ENCODE results near the gene ARL6IP4. TPM values are rescaled to one million over a fixed set of nuclear protein-coding genes. Genes with fewer than 3 reads are reported as not detected.

The ARL6IP4 gene
- total RNA-seq, 1 donor from 2014 or later = 163 TPM

DNA sequence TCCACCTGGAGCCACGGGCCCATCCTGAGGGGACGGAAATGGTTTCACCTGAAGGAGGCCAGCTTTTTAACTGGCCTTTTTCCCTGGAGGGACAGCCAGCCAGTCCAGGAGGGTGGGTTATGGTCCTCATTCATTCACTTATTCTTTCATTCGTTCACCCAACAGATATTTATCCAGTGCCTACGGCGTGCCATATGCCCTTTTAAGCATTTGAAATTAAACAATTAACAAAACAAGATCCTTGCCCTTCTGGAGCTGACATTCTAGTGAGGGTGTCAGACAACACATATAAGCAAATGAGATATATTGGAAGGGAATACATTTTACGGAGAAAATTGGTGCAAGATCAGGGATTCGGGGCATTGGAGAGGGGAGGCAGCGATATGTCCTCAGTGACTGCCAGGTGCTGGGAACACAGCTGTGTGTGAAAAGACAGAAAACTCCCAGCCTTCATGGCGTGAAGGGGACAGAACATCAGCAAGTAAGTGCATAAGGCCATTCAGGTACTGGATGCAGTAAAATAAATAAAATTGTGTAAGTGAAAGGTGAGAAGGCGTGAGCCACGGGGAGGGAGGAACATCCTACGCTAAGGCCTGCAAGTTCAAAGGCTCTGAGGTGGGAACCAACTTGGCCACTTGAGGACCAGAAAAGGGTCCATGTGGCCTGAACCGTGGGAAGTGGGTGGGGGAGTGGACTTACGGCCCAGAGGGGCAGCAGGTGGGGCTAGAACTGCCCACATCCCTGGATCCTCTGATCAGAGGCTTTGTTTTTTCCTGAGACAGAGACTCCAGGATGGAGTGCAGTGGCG, 13.5 kb upstream of the ARL6IP4 start:
- H3K4me3 Mint-ChIP-seq = no peak overlapping the region
- H3K27me3 Mint-ChIP-seq = no peaks in the 10 kb centered on the region
- peak overlapping the region; percentile 32 for H3K27ac Mint-ChIP-seq
- no peaks in the 10 kb centered on the region for H3K9me3 Mint-ChIP-seq
- ATAC-seq (ENCODE audit: low read depth) (no peak), DNase-seq (no peak)
- POLR2A ChIA-PET = interaction anchor here (0.5 to 3.8 kb wide), 9 partner anchors 8 to 266 kb away, joined by 3 to 33 read pairs (median 4); partner anchors contain the start of genes ARL6IP4, MPHOSPH9, MTRFR and OGFOD2
- TF ChIP-seq, protein P1, sequence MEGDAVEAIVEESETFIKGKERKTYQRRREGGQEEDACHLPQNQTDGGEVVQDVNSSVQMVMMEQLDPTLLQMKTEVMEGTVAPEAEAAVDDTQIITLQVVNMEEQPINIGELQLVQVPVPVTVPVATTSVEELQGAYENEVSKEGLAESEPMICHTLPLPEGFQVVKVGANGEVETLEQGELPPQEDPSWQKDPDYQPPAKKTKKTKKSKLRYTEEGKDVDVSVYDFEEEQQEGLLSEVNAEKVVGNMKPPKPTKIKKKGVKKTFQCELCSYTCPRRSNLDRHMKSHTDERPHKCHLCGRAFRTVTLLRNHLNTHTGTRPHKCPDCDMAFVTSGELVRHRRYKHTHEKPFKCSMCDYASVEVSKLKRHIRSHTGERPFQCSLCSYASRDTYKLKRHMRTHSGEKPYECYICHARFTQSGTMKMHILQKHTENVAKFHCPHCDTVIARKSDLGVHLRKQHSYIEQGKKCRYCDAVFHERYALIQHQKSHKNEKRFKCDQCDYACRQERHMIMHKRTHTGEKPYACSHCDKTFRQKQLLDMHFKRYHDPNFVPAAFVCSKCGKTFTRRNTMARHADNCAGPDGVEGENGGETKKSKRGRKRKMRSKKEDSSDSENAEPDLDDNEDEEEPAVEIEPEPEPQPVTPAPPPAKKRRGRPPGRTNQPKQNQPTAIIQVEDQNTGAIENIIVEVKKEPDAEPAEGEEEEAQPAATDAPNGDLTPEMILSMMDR (IDR thresholded peaks at IDR 0.05) = no peak
- H3K4me1 Mint-ChIP-seq = peaks cover 10% of the 10 kb centered on the region
- H3K36me3 Mint-ChIP-seq (ENCODE audit: low read depth) = no peaks in the 10 kb centered on the region
- CTCF ChIA-PET = interaction anchor here (0.6 to 1.5 kb wide), 3 partner anchors 102 to 960 kb away, joined by 3 to 4 read pairs (median 3); no protein-coding TSS in a partner anchor
- intact Hi-C loops (cut with micrococcal nuclease) = loop anchor here (1.0 to 2.0 kb wide), 3 partner anchors 7 to 398 kb away; partner anchors contain the start of genes MPHOSPH9, MTRFR and SBNO1

DNA sequence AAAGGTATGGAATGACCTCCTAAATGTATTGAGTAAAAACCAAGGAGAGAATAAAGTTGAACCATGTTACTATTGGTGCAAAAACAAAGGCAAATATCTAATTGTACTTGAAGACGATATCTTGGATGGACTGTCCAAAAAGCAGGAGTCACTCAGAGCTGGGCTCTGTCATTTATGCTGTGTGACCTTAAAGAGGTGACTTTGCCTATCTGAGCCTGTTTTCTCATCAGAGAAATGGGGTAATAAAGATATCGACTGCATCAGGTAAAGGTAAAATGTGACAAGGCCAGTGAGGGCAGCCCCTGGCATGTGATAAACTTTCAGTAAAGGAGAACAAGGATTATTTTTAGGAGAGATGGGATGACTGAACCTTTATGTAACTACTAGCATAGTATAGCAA, 12.4 kb upstream of the ARL6IP4 start:
- CTCF ChIA-PET = interaction anchor here (0.6 kb wide), 1 partner anchor 1467 kb away, joined by 3 read pairs; no protein-coding TSS in a partner anchor
- Mint-ChIP-seq H3K9me3 (no peaks in the 10 kb centered on the region), H3K4me3 (no peak overlapping the region), H3K4me1 (peaks cover 11% of the 10 kb centered on the region), H3K36me3 (ENCODE audit: low read depth) (no peaks in the 10 kb centered on the region), H3K27me3 (no peaks in the 10 kb centered on the region), H3K27ac (no peak overlapping the region)
- intact Hi-C loops (cut with micrococcal nuclease) = no loop called here
- DNase-seq = no peak
- POLR2A ChIA-PET = interaction anchor here (0.6 to 1.0 kb wide), 3 partner anchors 15 to 112 kb away, joined by 3 to 4 read pairs (median 3); no protein-coding TSS in a partner anchor
- TF ChIP-seq, protein P1 (IDR thresholded peaks at IDR 0.05) = no peak
- ATAC-seq (ENCODE audit: low read depth) = no peak

GRCh38 chr12:122969676-122970075, 10.8 kb upstream of the ARL6IP4 start:
- CTCF ChIA-PET = interaction anchor here (1.2 kb wide), 1 partner anchor 268 kb away, joined by 4 read pairs; no protein-coding TSS in a partner anchor
- ATAC-seq (ENCODE audit: low read depth) = no peak
- POLR2A ChIA-PET = interaction anchor here (1.1 to 1.2 kb wide), 2 partner anchors 10 to 196 kb away, joined by 3 to 4 read pairs; partner anchors contain the start of genes ARL6IP4 and CCDC62
- Mint-ChIP-seq H3K36me3 (ENCODE audit: low read depth) (peaks cover 4% of the 10 kb centered on the region), H3K9me3 (no peaks in the 10 kb centered on the region), H3K27me3 (no peaks in the 10 kb centered on the region), H3K27ac (no peak overlapping the region), H3K4me3 (no peak overlapping the region), H3K4me1 (peaks cover 18% of the 10 kb centered on the region)
- TF ChIP-seq, protein P1 (IDR thresholded peaks at IDR 0.05) = no peak
- no peak for DNase-seq
- intact Hi-C loops (cut with micrococcal nuclease) = loop anchor here (5.0 kb wide), 1 partner anchor 892 kb away; the partner anchor contains the start of gene MLXIP

DNA sequence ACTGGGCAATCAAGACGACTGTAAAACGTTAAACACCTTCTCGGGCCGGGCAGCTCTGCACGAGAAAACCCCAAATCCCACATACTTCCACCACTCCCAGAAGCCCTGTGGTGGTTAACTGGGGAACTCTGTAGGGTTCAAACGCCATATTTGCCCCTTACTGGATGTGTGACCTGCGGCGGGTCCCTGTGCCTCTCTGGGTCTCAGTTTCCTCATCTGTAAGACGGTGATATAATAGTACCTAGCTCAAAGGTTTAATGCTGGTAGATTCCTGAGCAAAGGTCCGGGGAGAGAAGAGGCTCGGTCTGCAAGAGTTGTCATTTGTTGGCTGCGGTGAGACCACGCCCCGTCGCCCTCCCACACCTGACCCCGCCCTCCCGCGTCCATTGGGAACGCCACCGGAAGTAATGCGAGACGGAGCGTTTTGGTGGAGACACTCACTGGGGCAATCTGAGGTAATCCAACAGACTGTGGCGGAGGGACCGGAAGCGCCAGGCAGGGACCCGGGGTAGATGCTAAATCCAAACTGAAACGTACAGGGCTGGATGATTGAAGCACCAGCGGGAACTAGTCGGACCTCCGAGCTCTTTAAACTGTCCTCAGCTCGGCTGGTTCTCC, 6.1 kb upstream of the ARL6IP4 start:
- ChIA-PET CTCF (interaction anchor here (1.2 to 2.6 kb wide), 3 partner anchors 115 to 264 kb away, joined by 3 to 8 read pairs (median 5); partner anchors contain the start of genes MPHOSPH9 and MTRFR), POLR2A (interaction anchor here (0.5 to 3.0 kb wide), 22 partner anchors 8 to 659 kb away, joined by 3 to 40 read pairs (median 4); partner anchors contain the start of genes ABCB9, DDX55, KNTC1 and MPHOSPH9)
- Mint-ChIP-seq H3K4me3 (peak overlapping the region; percentile 98), H3K4me1 (peaks cover 28% of the 10 kb centered on the region), H3K9me3 (no peaks in the 10 kb centered on the region), H3K27me3 (no peaks in the 10 kb centered on the region), H3K36me3 (ENCODE audit: low read depth) (peaks cover 14% of the 10 kb centered on the region), H3K27ac (peak overlapping the region; percentile 99)
- DNase-seq (peak; percentile 96), ATAC-seq (ENCODE audit: low read depth) (peak; percentile 87)
- TF ChIP-seq, protein P1 (IDR thresholded peaks at IDR 0.05) = no peak
- intact Hi-C loops (cut with micrococcal nuclease) = loop anchor here (1.0 to 5.0 kb wide), 7 partner anchors 8 to 897 kb away; partner anchors contain the start of genes ABCB9, DDX55, MLXIP and MPHOSPH9
